Smooth muscle cell (in vitro differentiated cells): ENCODE results near the gene ANO2. TPM values are rescaled to one million over a fixed set of nuclear protein-coding genes. Genes with fewer than 3 reads are reported as not detected.

Experiments
- DNase-seq: peaks from one replicate; lab custom pipeline; 2025; ENCODE audit not compliant: unreplicated experiment; lab: John Stamatoyannopoulos, UW
- H2AFZ ChIP-seq: fragments of 200-600 bp; sonication (generic); 2 replicates; pipeline ENCODE4 v1.6.0; 2016; ENCODE audit warnings: antibody characterized with exemption, low read depth, mild to moderate bottlenecking
- H3F3A ChIP-seq: fragments of 200-600 bp; sonication (generic); 2 replicates; pipeline ENCODE4 v1.6.0; 2017; ENCODE audit warnings: antibody characterized with exemption, low read depth
- H3K27ac ChIP-seq: fragments of 200-600 bp; sonication (generic); 2 replicates; pipeline ENCODE4 v1.5.1; 2016; ENCODE audit warnings: low read depth, mild to moderate bottlenecking
- H3K27me3 ChIP-seq: fragments of 200-600 bp; sonication (generic); 2 replicates; pipeline ENCODE4 v1.6.1; 2016; ENCODE audit warnings: low read depth, mild to moderate bottlenecking
- H3K36me3 ChIP-seq: fragments of 200-600 bp; sonication (generic); 2 replicates; pipeline ENCODE4 v1.5.1; 2016; ENCODE audit warnings: low read depth
- H3K4me1 ChIP-seq: fragments of 200-600 bp; sonication (generic); 2 replicates; pipeline ENCODE4 v1.5.1; 2016; ENCODE audit warnings: low read depth
- H3K4me2 ChIP-seq: fragments of 200-600 bp; sonication (generic); 2 replicates; pipeline ENCODE4 v1.6.0; 2016; ENCODE audit warnings: mild to moderate bottlenecking
- H3K4me3 ChIP-seq: fragments of 200-600 bp; sonication (generic); 2 replicates; pipeline ENCODE4 v1.5.1; 2016; ENCODE audit warnings: mild to moderate bottlenecking
- H3K79me2 ChIP-seq: fragments of 200-600 bp; sonication (generic); 2 replicates; pipeline ENCODE4 v1.6.0; 2016; ENCODE audit warnings: low read depth, mild to moderate bottlenecking
- H3K9ac ChIP-seq: fragments of 200-600 bp; sonication (generic); 2 replicates; pipeline ENCODE4 v1.6.0; 2016; ENCODE audit warnings: low read depth
- H3K9me3 ChIP-seq: fragments of 200-600 bp; sonication (generic); replicated peaks from 2 replicates; pipeline ENCODE4 v1.5.1; 2016; ENCODE audit warnings: low read depth
- H4K20me1 ChIP-seq: fragments of 200-600 bp; sonication (generic); 2 replicates; pipeline ENCODE4 v1.6.0; 2016; ENCODE audit warnings: low read depth
- WGBS: methylation state at CpG from one replicate; pipeline ENCODE4 v1.1.7; 2016; ENCODE audit warnings: low lambda C conversion rate; 5-methylcytosine and 5-hydroxymethylcytosine counted together
- polyA plus RNA-seq: library from polyadenylated mRNA; unstranded; fragments of >200 nt; fragmentation: Nextera tagmentation; extraction: Ambion mirVana; gene quantifications from 2 replicates; pipeline ENCODE4 v1.2.1, GENCODE V29; 2016
- total RNA-seq: library from RNA; depleted of rRNA; stranded (reverse); fragments of >200 nt; gene quantifications from 2 replicates; pipeline ENCODE4 v1.2.3, GENCODE V29; 2014
- TF ChIP-seq, protein P1 (sequence below): fragments of 200-600 bp; sonication (generic); IDR thresholded peaks from 2 replicates; pipeline ENCODE4 v1.5.1; 2017; ENCODE audit warnings: borderline replicate concordance, mild to moderate bottlenecking, antibody characterized with exemption; ENCODE audit not compliant: insufficient read depth, poor library complexity, severe bottlenecking

ANO2 gene
- total and polyA plus RNA-seq, 2 experiments from 2014 or later, result 0.18 TPM; not detected in 1

DNA sequence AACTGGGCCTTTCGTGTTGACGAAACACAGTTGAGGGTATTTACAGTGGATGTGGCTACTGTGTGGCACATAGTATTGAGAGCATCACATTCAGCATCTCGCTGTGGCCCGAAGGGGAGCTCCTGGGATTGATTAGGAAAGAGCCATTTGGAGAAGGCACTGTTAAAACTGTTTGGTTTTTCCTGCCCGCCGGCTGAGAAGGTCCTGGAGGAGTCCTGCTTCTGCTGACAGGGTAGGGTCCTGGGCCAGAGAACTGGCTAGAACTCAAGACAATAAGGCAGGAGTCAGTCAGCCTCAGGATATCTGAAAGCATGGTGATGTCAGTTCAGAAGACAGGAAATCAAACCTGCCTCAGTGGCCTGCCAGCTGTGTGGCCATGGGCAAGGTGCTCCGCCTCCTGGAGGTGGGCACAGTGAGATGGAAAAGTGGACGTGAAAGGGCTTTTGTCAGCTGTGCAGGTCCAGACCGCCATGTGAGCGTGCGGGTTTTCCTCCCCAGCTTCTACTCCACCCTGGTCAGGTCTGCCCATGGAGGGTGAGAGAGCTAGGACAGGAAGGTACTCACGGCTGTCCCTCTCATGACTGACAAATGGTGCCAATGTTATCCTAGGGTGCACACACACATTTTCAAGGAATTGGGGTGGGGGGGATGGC lies 420.8 kb downstream of the ANO2 start:
- peaks cover 8% of the 10 kb centered on the region for H3K27me3 ChIP-seq
- no peak overlapping the region for H3K27ac ChIP-seq
- H3K4me1 ChIP-seq, result no peaks in the 10 kb centered on the region
- H4K20me1 ChIP-seq, result no peaks in the 10 kb centered on the region
- no peak overlapping the region for H3K9ac ChIP-seq
- no peak overlapping the region for H3K4me3 ChIP-seq
- WGBS, result 95% methylated on average over 12 of the region's 12 CpGs
- H2AFZ ChIP-seq, result no peak overlapping the region
- no peaks in the 10 kb centered on the region for H3K79me2 ChIP-seq
- H3K4me2 ChIP-seq, result no peak overlapping the region
- DNase-seq, result no peak
- H3K9me3 ChIP-seq, result no peaks in the 10 kb centered on the region
- H3F3A ChIP-seq, result no peaks in the 10 kb centered on the region
- TF ChIP-seq, protein P1, sequence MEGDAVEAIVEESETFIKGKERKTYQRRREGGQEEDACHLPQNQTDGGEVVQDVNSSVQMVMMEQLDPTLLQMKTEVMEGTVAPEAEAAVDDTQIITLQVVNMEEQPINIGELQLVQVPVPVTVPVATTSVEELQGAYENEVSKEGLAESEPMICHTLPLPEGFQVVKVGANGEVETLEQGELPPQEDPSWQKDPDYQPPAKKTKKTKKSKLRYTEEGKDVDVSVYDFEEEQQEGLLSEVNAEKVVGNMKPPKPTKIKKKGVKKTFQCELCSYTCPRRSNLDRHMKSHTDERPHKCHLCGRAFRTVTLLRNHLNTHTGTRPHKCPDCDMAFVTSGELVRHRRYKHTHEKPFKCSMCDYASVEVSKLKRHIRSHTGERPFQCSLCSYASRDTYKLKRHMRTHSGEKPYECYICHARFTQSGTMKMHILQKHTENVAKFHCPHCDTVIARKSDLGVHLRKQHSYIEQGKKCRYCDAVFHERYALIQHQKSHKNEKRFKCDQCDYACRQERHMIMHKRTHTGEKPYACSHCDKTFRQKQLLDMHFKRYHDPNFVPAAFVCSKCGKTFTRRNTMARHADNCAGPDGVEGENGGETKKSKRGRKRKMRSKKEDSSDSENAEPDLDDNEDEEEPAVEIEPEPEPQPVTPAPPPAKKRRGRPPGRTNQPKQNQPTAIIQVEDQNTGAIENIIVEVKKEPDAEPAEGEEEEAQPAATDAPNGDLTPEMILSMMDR, result no peak
- no peaks in the 10 kb centered on the region for H3K36me3 ChIP-seq

DNA sequence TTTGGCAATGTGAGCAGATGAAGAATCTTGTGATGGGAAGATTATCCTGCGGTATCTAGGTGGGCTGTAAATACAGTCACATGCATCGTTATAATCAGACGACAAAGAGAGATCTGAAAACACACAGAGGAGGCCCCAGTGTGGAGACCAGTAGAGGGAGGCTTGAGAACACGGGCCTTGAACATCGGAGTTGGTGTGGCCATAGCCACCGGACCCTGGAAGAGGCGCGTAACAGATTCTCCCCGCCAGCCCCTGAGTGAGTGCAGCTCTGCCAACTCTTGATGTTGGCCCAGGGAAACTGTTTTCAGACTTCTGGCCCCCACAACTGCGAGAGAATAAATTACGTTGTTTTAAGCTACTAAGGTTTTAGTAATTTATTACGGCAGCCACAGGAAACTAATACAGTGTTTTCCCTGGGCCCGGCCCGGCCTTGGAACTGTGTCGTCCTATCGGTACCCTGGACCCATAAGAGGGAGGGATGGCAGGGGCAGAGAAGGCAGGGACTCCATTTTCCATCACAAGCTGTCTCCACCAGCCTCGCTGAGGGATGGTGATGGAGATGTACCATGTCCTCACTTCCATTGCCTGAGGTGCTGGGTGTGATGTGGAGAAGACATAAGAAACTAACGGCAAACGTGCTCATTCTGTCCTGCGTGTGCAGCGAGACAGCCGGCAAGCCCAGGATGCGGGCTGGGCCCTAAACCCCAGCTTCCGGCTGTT lies 421.5 kb downstream of the ANO2 start:
- H3K36me3 ChIP-seq, result no peaks in the 10 kb centered on the region
- no peak overlapping the region for H3K9ac ChIP-seq
- H3K27ac ChIP-seq, result no peak overlapping the region
- H3K9me3 ChIP-seq, result no peaks in the 10 kb centered on the region
- no peak for DNase-seq
- H3K4me3 ChIP-seq, result no peak overlapping the region
- H4K20me1 ChIP-seq, result no peaks in the 10 kb centered on the region
- no peak overlapping the region for H2AFZ ChIP-seq
- 92% methylated on average over 24 of the region's 24 CpGs for WGBS
- H3K27me3 ChIP-seq, result peaks cover 8% of the 10 kb centered on the region
- no peaks in the 10 kb centered on the region for H3F3A ChIP-seq
- no peaks in the 10 kb centered on the region for H3K4me1 ChIP-seq
- no peaks in the 10 kb centered on the region for H3K79me2 ChIP-seq
- TF ChIP-seq, protein P1, result no peak
- H3K4me2 ChIP-seq, result no peak overlapping the region

DNA sequence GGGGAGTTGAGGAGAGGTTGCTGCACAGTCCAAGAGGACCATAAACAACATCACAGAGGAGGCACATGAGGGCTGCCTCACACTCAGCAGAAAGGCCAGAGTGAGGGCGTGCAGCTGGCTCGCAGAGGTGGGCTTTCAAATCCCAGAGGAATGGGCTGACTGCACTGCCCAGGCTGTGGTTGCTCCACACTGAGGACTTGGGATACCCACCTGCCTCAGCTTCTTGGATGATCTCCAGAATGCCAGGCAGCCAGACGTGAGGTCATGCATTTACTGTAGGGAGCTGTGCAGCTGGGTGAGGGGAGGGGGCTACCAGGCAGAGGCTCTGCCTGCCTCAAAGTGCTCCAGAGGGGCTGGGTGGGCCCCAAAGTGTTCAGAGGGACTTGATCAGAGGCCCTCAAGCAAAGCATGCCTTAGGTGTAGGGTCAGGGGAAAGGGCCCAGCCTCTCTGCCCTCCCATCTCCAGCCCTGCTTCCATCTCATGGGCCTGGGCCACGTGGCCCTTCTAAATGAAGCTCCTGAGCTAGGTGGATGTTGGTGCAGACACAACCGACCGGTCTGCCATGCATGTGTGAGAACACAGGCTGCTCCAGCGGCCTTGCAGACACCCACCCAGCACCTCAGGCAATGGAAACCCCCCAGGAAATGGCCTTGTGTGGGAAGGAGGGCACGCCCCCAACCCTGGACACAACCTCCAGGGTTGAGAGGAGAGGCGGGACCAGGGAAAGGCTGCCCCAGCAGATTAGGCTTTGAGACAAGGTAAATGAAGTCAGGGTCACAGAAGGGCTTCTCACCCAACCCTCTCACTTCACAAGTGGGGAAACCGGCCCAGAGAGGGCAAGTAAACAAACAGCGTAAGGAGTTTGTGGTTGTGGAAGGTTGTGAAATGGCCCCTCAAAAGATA lies 422.4 kb downstream of the ANO2 start:
- DNase-seq, result no peak
- Histone ChIP-seq H3K4me3 (no peak overlapping the region), H3K4me2 (no peak overlapping the region), H3K79me2 (no peaks in the 10 kb centered on the region), H3K27me3 (peaks cover 8% of the 10 kb centered on the region), H3F3A (no peaks in the 10 kb centered on the region), H3K9ac (no peak overlapping the region), H4K20me1 (no peaks in the 10 kb centered on the region), H3K4me1 (peaks cover 6% of the 10 kb centered on the region), H2AFZ (no peak overlapping the region), H3K9me3 (no peaks in the 10 kb centered on the region), H3K27ac (no peak overlapping the region), H3K36me3 (no peaks in the 10 kb centered on the region)
- 93% methylated on average over 11 of the region's 11 CpGs for WGBS
- TF ChIP-seq, protein P1, result no peak
